HUES48 (cell line): Measurements from ENCODE around the gene CDH12.
"Not testable (repeated sequence)": the region's sequence is repeated elsewhere in the genome, so short reads cannot be mapped to it uniquely, and the experiment has no call there.

Experiments used
- H3K27ac ChIP-seq: one replicate; pipeline ENCODE4 v1.7.0; 2013; ENCODE audit warnings: low read depth, low read length, inconsistent platforms
- H3K27me3 ChIP-seq: 2 replicates; pipeline ENCODE4 v1.6.1; 2013; ENCODE audit warnings: mild to moderate bottlenecking, low read length; ENCODE audit not compliant: control insufficient read depth, insufficient read depth
- H3K36me3 ChIP-seq: 2 replicates; pipeline ENCODE4 v1.6.1; 2013; ENCODE audit warnings: low read length; ENCODE audit not compliant: control insufficient read depth, insufficient read depth
- H3K4me1 ChIP-seq: 2 replicates; pipeline ENCODE4 v1.6.1; 2013; ENCODE audit warnings: mild to moderate bottlenecking, low read length; ENCODE audit not compliant: control insufficient read depth, insufficient read depth
- H3K4me3 ChIP-seq: 2 replicates; pipeline ENCODE4 v1.5.1; 2013; ENCODE audit warnings: mild to moderate bottlenecking, low read depth, low read length
- H3K9ac ChIP-seq: 2 replicates; pipeline ENCODE4 v1.6.1; 2013; ENCODE audit warnings: mild to moderate bottlenecking, low read depth, low read length, moderate library complexity
- H3K9me3 ChIP-seq: 2 replicates; pipeline ENCODE4 v1.6.1; 2013; ENCODE audit warnings: low read length; ENCODE audit not compliant: control insufficient read depth, insufficient read depth

The CDH12 gene

GRCh38 chr5:22169226-22169625 is 683.9 kb downstream of the CDH12 start:
- not testable (repeated sequence) for H3K9me3 ChIP-seq

GRCh38 chr5:22168704-22169103 is 684.4 kb downstream of the CDH12 start:
- not testable (repeated sequence) for H3K9me3 ChIP-seq

More at GRCh38 chr5:22169226-22169625, 683.9 kb downstream of the CDH12 start:
- not testable (repeated sequence) for H3K9ac ChIP-seq, H3K27ac ChIP-seq, H3K4me3 ChIP-seq, H3K36me3 ChIP-seq, H3K4me1 ChIP-seq, H3K27me3 ChIP-seq

GRCh38 chr5:22165931-22166330 is 687.2 kb downstream of the CDH12 start:
- not testable (repeated sequence) for H3K9ac ChIP-seq, H3K27ac ChIP-seq, H3K27me3 ChIP-seq, H3K4me3 ChIP-seq, H3K36me3 ChIP-seq, H3K9me3 ChIP-seq, H3K4me1 ChIP-seq

More at GRCh38 chr5:22168704-22169103, 684.4 kb downstream of the CDH12 start:
- H3K9ac ChIP-seq, H3K36me3 ChIP-seq, H3K27ac ChIP-seq, H3K27me3 ChIP-seq, H3K4me1 ChIP-seq, H3K4me3 ChIP-seq: not testable (repeated sequence)

GRCh38 chr5:22164910-22165748 is 688.0 kb downstream of the CDH12 start:
- H3K27me3 ChIP-seq, H3K9ac ChIP-seq, H3K4me3 ChIP-seq, H3K36me3 ChIP-seq, H3K9me3 ChIP-seq, H3K4me1 ChIP-seq: not testable (repeated sequence)
- H3K27ac ChIP-seq: peak overlapping the region; percentile 45

GRCh38 chr5:22156953-22157352 is 696.2 kb downstream of the CDH12 start:
- H3K27ac ChIP-seq, H3K36me3 ChIP-seq, H3K27me3 ChIP-seq, H3K9me3 ChIP-seq, H3K9ac ChIP-seq, H3K4me1 ChIP-seq, H3K4me3 ChIP-seq: not testable (repeated sequence)

GRCh38 chr5:22154779-22155178 is 698.4 kb downstream of the CDH12 start:
- not testable (repeated sequence) for H3K4me3 ChIP-seq, H3K36me3 ChIP-seq, H3K4me1 ChIP-seq, H3K9me3 ChIP-seq, H3K9ac ChIP-seq, H3K27ac ChIP-seq, H3K27me3 ChIP-seq

GRCh38 chr5:22151801-22152200 is 701.3 kb downstream of the CDH12 start:
- not testable (repeated sequence) for H3K36me3 ChIP-seq, H3K9ac ChIP-seq, H3K27me3 ChIP-seq, H3K4me1 ChIP-seq, H3K9me3 ChIP-seq, H3K27ac ChIP-seq, H3K4me3 ChIP-seq

- not testable (repeated sequence) for H3K4me3 ChIP-seq, H3K36me3 ChIP-seq, H3K27me3 ChIP-seq, H3K9ac ChIP-seq, H3K4me1 ChIP-seq, H3K9me3 ChIP-seq, H3K27ac ChIP-seq
These were observed 712.7 kb downstream of the CDH12 start for GRCh38 chr5:22140418-22140817.

GRCh38 chr5:22139662-22140300 is 713.4 kb downstream of the CDH12 start:
- H3K9ac ChIP-seq, H3K27ac ChIP-seq, H3K27me3 ChIP-seq, H3K4me3 ChIP-seq, H3K36me3 ChIP-seq, H3K4me1 ChIP-seq, H3K9me3 ChIP-seq: not testable (repeated sequence)

- H3K27ac ChIP-seq: no peak overlapping the region
- H3K9me3 ChIP-seq: no peaks in the 10 kb centered on the region
- H3K4me3 ChIP-seq: no peak overlapping the region
- no peak overlapping the region for H3K9ac ChIP-seq
- H3K36me3 ChIP-seq: no peaks in the 10 kb centered on the region
- H3K4me1 ChIP-seq: peaks cover 10% of the 10 kb centered on the region; the same call in 1 of the 2 replicates
- no peaks in the 10 kb centered on the region for H3K27me3 ChIP-seq
These were observed 741.8 kb downstream of the CDH12 start for GRCh38 chr5:22111320-22111719.

- Histone ChIP-seq H3K27me3 (no peaks in the 10 kb centered on the region), H3K36me3 (no peaks in the 10 kb centered on the region)
These were observed 743.8 kb downstream of the CDH12 start for GRCh38 chr5:22109315-22109714.

More at GRCh38 chr5:22109315-22109714, 743.8 kb downstream of the CDH12 start:
- H3K9me3 ChIP-seq: no peaks in the 10 kb centered on the region
- H3K9ac ChIP-seq: no peak overlapping the region
- peaks cover 10% of the 10 kb centered on the region; the same call in 1 of the 2 replicates for H3K4me1 ChIP-seq
- H3K27ac ChIP-seq: no peak overlapping the region
- H3K4me3 ChIP-seq: no peak overlapping the region
